Immature natural killer cell (primary cell): ENCODE data around the gene TBC1D2. TPM values are rescaled to one million over a fixed set of nuclear protein-coding genes. Genes with fewer than 3 reads are reported as not detected.

Experiments used
- DNase-seq, 3 donors: peaks; one replicate each; pipeline ENCODE4 v3.0.0; 2022; ENCODE audit warnings: mixed read lengths in 1 of 3
- H3K27ac Mint-ChIP-seq, 6 donors: one replicate each; pipeline ENCODE4 v1.8.0; 2020; ENCODE audit warnings: mixed read lengths in 6 of 6, mild to moderate bottlenecking in 5 of 6, inconsistent platforms in 4 of 6, moderate library complexity in 3 of 6
- H3K27me3 Mint-ChIP-seq, 3 donors: one replicate each; pipeline ENCODE4 v1.8.0; 2020 to 2021; ENCODE audit warnings: low read depth in 3 of 3, mild to moderate bottlenecking in 3 of 3, mixed read lengths in 3 of 3, moderate library complexity in 3 of 3, inconsistent platforms in 1 of 3
- H3K36me3 Mint-ChIP-seq, 3 donors: one replicate each; pipeline ENCODE4 v1.8.0; 2020; ENCODE audit warnings: mixed read lengths in 3 of 3, inconsistent platforms in 2 of 3, mild to moderate bottlenecking in 2 of 3
- H3K4me1 Mint-ChIP-seq, 2 donors: one replicate each; pipeline ENCODE4 v1.8.0; 2020; ENCODE audit warnings: inconsistent platforms in 2 of 2, mild to moderate bottlenecking in 2 of 2, mixed read lengths in 2 of 2, moderate library complexity in 1 of 2
- H3K4me3 Mint-ChIP-seq, 5 donors: one replicate each; pipeline ENCODE4 v1.8.0; 2020; ENCODE audit warnings: mild to moderate bottlenecking in 5 of 5, mixed read lengths in 5 of 5, inconsistent platforms in 3 of 5, moderate library complexity in 3 of 5
- H3K9me3 Mint-ChIP-seq, 6 donors: one replicate each; pipeline ENCODE4 v1.8.0; 2020; ENCODE audit warnings: mild to moderate bottlenecking in 6 of 6, mixed read lengths in 6 of 6, inconsistent platforms in 4 of 6, moderate library complexity in 3 of 6
- polyA plus RNA-seq, 3 donors: library from polyadenylated mRNA; unstranded; fragments of 300-500 nt; fragmentation: Illumina TruSeq; gene quantifications; one replicate each; pipeline ENCODE4 v1.2.3, GENCODE V29; 2021

Gene TBC1D2
- polyA plus RNA-seq, 3 donors from 2014 or later = 1.4 to 5.6 (median 1.8) TPM

GRCh38 chr9:98192503-98193335, 62.7 kb downstream of the TBC1D2 start, which contains the start of gene CORO2A:
Gene CORO2A (minus strand): TSS chr9:98192637. CDS start chr9:98157660, 34,977 bp downstream.
- Mint-ChIP-seq H3K27me3 (peaks cover 0 to 7% (median 4%) of the 10 kb centered on the region in 3 donors), H3K36me3 (no peaks in the 10 kb centered on the region), H3K27ac (peak within 1 kb of the TSS in 5 of 6 donors; percentile 14 to 43 (median 33)), H3K4me1 (peaks cover 6 to 7% of the 10 kb centered on the region in 2 donors), H3K9me3 (no peaks in the 10 kb centered on the region), H3K4me3 (peak within 1 kb of the TSS; percentile 77 to 86 (median 84))
- peak; percentile 68 to 79 (median 77) for DNase-seq

DNA sequence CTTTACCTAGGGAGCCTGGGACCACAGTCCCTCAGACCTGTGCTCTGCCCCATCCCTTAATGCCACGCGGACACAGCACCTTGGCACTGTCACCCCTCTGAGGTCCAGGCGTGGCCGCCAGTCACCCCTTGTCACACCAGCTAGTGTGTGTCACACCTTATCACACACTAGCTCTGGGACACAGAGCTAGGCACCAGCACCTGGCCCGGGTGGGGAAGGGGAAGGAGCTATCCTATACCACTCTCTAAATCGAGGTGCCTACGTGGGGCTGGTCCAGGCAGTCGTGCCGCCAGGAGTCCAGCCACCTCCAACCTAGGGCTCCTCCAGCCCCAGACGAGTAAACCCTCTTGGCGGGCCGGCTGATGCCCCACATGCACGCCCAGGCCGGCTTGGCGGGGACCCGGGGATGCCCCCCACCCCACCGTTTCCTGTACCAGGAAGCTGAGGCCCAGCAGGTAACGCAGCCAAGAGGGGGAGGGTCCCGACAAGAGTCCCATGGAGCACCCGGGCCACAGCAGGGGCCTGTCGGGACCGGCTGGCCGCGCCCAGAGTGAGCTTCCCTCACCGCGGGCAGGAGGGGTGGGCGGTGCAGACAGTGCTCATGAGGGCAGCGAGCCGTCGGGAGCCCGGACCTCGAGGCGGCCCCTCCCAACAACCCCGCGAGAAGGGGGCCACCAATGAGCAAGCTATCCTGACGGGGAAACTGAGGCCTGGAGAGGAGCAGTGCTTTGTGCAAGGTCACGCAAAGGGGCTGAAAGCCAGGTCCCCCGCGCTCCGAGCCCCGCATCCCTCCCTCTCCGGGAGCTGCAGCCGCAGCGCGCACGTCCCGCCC, 63.6 kb downstream of the TBC1D2 start:
- Mint-ChIP-seq H3K9me3 (no peaks in the 10 kb centered on the region), H3K4me1 (peaks cover 6 to 7% of the 10 kb centered on the region in 2 donors), H3K4me3 (peak overlapping the region; percentile 63 to 85 (median 76)), H3K27me3 (peaks cover 0 to 7% (median 4%) of the 10 kb centered on the region in 3 donors), H3K36me3 (no peaks in the 10 kb centered on the region), H3K27ac (no peak overlapping the region)
- DNase-seq = peak; percentile 12 to 27 (median 20)

DNA sequence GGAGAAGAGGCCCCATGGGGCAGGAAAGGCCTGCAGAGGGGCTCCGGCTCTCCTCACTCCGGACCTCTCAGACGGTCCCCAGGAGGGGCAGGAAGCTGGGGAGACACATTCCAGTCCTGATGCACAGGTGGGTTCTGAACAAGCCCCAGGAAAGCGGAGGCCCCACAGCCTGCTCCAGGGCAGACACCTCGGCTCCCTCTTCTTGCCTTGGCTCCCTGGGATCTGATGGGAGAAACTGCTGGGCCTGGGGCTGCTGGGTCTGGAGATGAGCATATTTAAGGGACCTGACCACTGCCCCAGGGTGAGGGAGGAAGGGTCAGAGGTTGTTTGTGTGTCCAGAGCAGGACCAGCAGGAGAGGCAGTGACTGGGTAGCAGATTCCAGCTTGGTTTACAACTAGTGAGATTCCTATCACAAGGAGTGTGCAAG, 64.3 kb downstream of the TBC1D2 start:
- Mint-ChIP-seq H3K4me3 (peak overlapping the region; percentile 63 to 85 (median 76)), H3K27me3 (peaks cover under 1 to 7% (median 4%) of the 10 kb centered on the region in 3 donors), H3K9me3 (no peaks in the 10 kb centered on the region), H3K36me3 (no peaks in the 10 kb centered on the region), H3K4me1 (peaks cover 6 to 7% of the 10 kb centered on the region in 2 donors), H3K27ac (peak overlapping the region in 1 of 6 donors; percentile 50)
- DNase-seq = no peak

GRCh38 chr9:98190757-98191105, 64.7 kb downstream of the TBC1D2 start:
- H3K4me1 Mint-ChIP-seq = peaks cover 6 to 7% of the 10 kb centered on the region in 2 donors
- H3K27ac Mint-ChIP-seq = peak overlapping the region in 1 of 6 donors; percentile 50
- peak overlapping the region in 4 of 5 donors; percentile 10 to 85 (median 77) for H3K4me3 Mint-ChIP-seq
- H3K9me3 Mint-ChIP-seq = no peaks in the 10 kb centered on the region
- H3K36me3 Mint-ChIP-seq = no peaks in the 10 kb centered on the region
- H3K27me3 Mint-ChIP-seq = peaks cover 3 to 7% (median 4%) of the 10 kb centered on the region in 3 donors
- DNase-seq = no peak

- peaks cover 3 to 5% (median 4%) of the 10 kb centered on the region in 3 donors for H3K27me3 Mint-ChIP-seq
- DNase-seq = no peak
- peak overlapping the region in 1 of 6 donors; percentile 37 for H3K27ac Mint-ChIP-seq
- peaks cover 6 to 7% of the 10 kb centered on the region in 2 donors for H3K4me1 Mint-ChIP-seq
- no peaks in the 10 kb centered on the region for H3K9me3 Mint-ChIP-seq
- no peak overlapping the region for H3K4me3 Mint-ChIP-seq
- no peaks in the 10 kb centered on the region for H3K36me3 Mint-ChIP-seq
Measured at GRCh38 chr9:98189412-98189811, 66.0 kb downstream of the TBC1D2 start.

GRCh38 chr9:98187926-98188325, 67.5 kb downstream of the TBC1D2 start:
- Mint-ChIP-seq H3K27me3 (peaks cover 3 to 5% (median 4%) of the 10 kb centered on the region in 3 donors), H3K36me3 (no peaks in the 10 kb centered on the region), H3K4me3 (no peak overlapping the region), H3K9me3 (no peaks in the 10 kb centered on the region), H3K4me1 (peaks cover under 1 to 3% of the 10 kb centered on the region in 2 donors), H3K27ac (no peak overlapping the region)
- no peak for DNase-seq

GRCh38 chr9:98186236-98186635, 69.2 kb downstream of the TBC1D2 start:
- Mint-ChIP-seq H3K27me3 (peaks cover 2 to 6% (median 3%) of the 10 kb centered on the region in 3 donors), H3K36me3 (no peaks in the 10 kb centered on the region), H3K27ac (no peak overlapping the region), H3K4me3 (no peak overlapping the region), H3K4me1 (peaks cover 0 to under 1% of the 10 kb centered on the region in 2 donors), H3K9me3 (no peaks in the 10 kb centered on the region)
- DNase-seq = no peak

DNA sequence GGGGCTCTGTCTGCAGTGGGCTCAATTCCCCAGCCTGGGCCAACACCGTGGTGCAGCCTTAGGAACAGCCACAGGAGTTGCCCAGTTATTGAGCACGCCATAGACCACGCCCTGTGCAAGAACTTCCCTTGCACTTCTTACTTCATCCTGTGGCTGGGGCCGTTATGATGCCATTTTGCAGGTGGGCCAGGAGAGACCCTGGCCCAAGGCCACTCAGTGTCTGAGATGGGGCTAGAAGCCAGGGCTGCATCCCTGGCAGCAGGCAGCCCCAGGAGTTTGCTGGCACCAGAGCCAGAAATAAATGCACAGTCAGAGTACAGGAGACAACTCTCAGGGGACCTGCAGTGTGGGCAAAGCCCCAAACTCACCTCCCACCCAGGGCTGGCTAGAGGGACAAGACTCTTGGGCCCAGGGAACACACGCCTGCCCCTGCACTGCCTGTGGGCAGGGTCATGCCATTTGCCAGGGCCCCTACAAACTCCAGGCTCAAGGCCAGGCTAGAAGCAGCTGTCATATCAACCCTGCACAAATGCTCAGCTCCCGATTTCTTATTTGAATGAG, 69.8 kb downstream of the TBC1D2 start:
- Mint-ChIP-seq H3K36me3 (no peaks in the 10 kb centered on the region), H3K4me1 (no peaks in the 10 kb centered on the region), H3K27me3 (peaks cover 2 to 6% (median 3%) of the 10 kb centered on the region in 3 donors), H3K27ac (no peak overlapping the region), H3K9me3 (no peaks in the 10 kb centered on the region), H3K4me3 (no peak overlapping the region)
- no peak for DNase-seq

DNA sequence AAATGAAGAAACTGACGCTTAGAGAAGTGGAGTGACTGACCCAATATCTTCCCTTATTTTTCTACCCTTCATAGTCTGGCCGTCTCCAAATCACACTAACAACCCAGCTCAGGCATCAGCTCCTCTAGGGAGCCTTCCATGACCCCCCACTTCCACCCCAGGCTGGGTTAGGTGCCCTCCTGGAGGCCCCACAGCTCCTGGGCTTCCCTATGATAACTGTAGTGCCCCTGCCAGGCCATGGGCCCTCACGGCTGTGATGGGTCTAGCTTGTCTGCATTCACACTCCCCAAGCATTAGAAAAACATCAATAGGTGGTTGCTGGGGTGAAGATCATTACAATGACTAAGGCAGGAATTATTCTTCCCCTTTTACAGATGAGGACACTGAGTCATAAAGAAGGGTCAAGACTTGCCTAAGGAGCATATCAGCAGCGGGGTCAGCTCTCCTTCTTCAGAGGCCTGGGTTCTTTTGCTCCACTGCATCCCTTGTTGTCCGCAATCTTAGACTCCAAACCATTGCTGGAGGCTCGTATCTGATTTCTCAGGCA, 70.4 kb downstream of the TBC1D2 start:
- no peak overlapping the region for H3K27ac Mint-ChIP-seq
- H3K4me1 Mint-ChIP-seq = no peaks in the 10 kb centered on the region
- H3K36me3 Mint-ChIP-seq = no peaks in the 10 kb centered on the region
- no peak overlapping the region for H3K4me3 Mint-ChIP-seq
- no peaks in the 10 kb centered on the region for H3K9me3 Mint-ChIP-seq
- no peak for DNase-seq
- H3K27me3 Mint-ChIP-seq = peaks cover 2 to 6% (median 3%) of the 10 kb centered on the region in 3 donors

DNA sequence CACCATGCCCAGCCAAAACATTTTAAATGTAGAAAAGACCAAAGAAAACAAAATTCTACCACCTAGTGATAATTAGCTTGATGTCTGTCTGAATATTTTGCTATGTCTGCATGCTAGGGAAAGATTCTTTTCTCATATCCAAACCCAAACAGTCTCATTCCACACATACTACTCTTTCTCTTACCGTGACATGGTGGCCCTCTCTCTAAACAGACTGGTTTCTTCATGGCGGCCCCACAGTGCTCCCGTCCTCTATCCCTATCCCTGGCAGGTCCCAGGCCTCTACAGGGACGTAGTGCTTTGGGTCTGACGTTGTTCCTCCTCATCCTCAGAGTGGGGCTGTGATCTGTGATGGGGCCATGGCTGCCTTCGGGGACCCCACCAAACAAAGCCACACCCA, 71.1 kb downstream of the TBC1D2 start:
- Mint-ChIP-seq H3K27ac (no peak overlapping the region), H3K4me1 (no peaks in the 10 kb centered on the region), H3K27me3 (peaks cover 2 to 8% (median 3%) of the 10 kb centered on the region in 3 donors), H3K4me3 (no peak overlapping the region), H3K9me3 (no peaks in the 10 kb centered on the region), H3K36me3 (no peaks in the 10 kb centered on the region)
- DNase-seq = no peak

DNA sequence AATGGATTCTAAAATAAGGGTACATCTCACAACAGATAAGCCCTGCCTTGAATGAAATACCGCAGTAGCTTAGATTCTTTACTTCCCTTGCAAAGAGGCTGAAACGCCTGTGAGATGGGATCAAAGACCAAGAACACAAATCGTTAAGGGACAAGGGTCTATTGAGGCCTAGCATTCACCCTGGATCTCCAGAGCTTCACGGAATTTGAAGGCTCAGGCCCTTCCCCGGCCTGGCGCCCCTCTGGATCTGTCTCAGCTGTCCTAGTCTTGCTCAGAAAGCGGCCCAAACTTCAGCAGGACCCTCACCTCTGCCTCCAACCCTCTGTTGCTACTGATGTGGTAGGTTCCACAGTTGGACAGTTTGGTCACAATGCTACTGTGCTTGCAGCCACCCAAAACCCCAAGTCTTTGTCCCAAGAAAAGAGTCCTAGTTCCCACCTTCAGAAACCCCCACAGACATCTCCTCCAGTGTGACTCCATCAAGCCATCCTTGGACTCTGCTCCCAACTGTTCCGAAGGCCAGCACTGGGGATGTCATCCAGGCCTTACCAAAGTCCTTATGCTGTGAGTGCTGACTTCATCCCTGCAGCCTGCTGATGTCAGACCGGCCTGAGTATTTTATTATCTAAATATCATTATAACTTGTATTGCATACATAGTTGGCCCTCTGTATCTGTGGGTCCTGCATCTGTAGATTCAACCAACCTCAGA, 72.4 kb downstream of the TBC1D2 start:
- Mint-ChIP-seq H3K27me3 (peaks cover 2 to 6% (median 3%) of the 10 kb centered on the region in 3 donors), H3K4me3 (no peak overlapping the region), H3K27ac (no peak overlapping the region), H3K36me3 (no peaks in the 10 kb centered on the region), H3K9me3 (no peaks in the 10 kb centered on the region), H3K4me1 (no peaks in the 10 kb centered on the region)
- DNase-seq = no peak

GRCh38 chr9:98182069-98182820, 73.2 kb downstream of the TBC1D2 start:
- no peak for DNase-seq
- H3K27me3 Mint-ChIP-seq = peaks cover 2 to 6% (median 3%) of the 10 kb centered on the region in 3 donors
- H3K4me1 Mint-ChIP-seq = no peaks in the 10 kb centered on the region
- no peaks in the 10 kb centered on the region for H3K9me3 Mint-ChIP-seq
- H3K4me3 Mint-ChIP-seq = no peak overlapping the region
- peak overlapping the region in 1 of 6 donors; percentile 30 for H3K27ac Mint-ChIP-seq
- no peaks in the 10 kb centered on the region for H3K36me3 Mint-ChIP-seq
